IMR-90 (cell line): Measurements from ENCODE around the gene PLD4. TPM values are rescaled to one million over a fixed set of nuclear protein-coding genes. Genes with fewer than 3 reads are reported as not detected.

ENCODE experiments used
- ATAC-seq: fragments of 200-7000 bp; cut with Tn5 transposase; 2 replicates; pipeline ENCODE4 v1.9.1; 2020; ENCODE audit warnings: low read depth, mild to moderate bottlenecking, moderate library complexity
- BruUV-seq: library from RNA; stranded (reverse); fragments of 400-500 nt; replicated peaks from 2 replicates; lab custom pipeline; 2021; lab: Mats Ljungman, UMichigan
- CTCF ChIA-PET: fragments of 300-600 bp; formaldehyde crosslinking; extraction: SDS; loops from one replicate; lab custom pipeline; 2021; ENCODE audit warnings: antibody characterized with exemption; lab: Yijun Ruan, JAX
- POLR2A ChIA-PET: fragments of 300-600 bp; sonication (Branson Sonifier 250); formaldehyde crosslinking; loops from one replicate; lab custom pipeline; 2022; ENCODE audit warnings: antibody characterized with exemption; ENCODE audit not compliant: unreplicated experiment; lab: Charles Lee
- DNase-seq: peaks from one replicate; pipeline ENCODE4 v3.0.0; 2013
- H2AFZ ChIP-seq: replicated peaks from 2 replicates; pipeline ENCODE3; 2013; ENCODE audit warnings: low read length, mild to moderate bottlenecking; ENCODE audit not compliant: poor library complexity
- H2AK5ac ChIP-seq: 2 replicates; pipeline ENCODE4 v1.6.1; 2013; ENCODE audit warnings: low read depth, low read length, inconsistent platforms
- H2AK9ac ChIP-seq: replicated peaks from 2 replicates; pipeline ENCODE3; 2013; ENCODE audit warnings: mild to moderate bottlenecking, low read depth, low read length, moderate library complexity; ENCODE audit not compliant: poor library complexity
- H2BK120ac ChIP-seq: 2 replicates; pipeline ENCODE4 v1.6.1; 2013; ENCODE audit warnings: low read depth, low read length, inconsistent platforms
- H2BK15ac ChIP-seq: 3 replicates; pipeline ENCODE4 v1.6.1; 2013; ENCODE audit warnings: low read depth, low read length, inconsistent platforms
- H2BK20ac ChIP-seq: 2 replicates; pipeline ENCODE4 v1.6.1; 2013; ENCODE audit warnings: low read depth, mild to moderate bottlenecking, inconsistent platforms, low read length, moderate library complexity
- H2BK5ac ChIP-seq: 2 replicates; pipeline ENCODE4 v1.6.1; 2013; ENCODE audit warnings: mild to moderate bottlenecking, low read depth, low read length, inconsistent platforms; ENCODE audit not compliant: poor library complexity, severe bottlenecking
- H3K14ac ChIP-seq: replicated peaks from 2 replicates; pipeline ENCODE4 v1.6.1; 2013; ENCODE audit warnings: low read depth, low read length, inconsistent platforms
- H3K18ac ChIP-seq: 2 replicates; pipeline ENCODE4 v1.6.1; 2013; ENCODE audit warnings: low read depth, low read length, control low read depth
- H3K23ac ChIP-seq: 2 replicates; pipeline ENCODE4 v1.6.1; 2013; ENCODE audit warnings: low read depth, low read length, inconsistent platforms
- H3K27ac ChIP-seq: 2 replicates; pipeline ENCODE4 v1.5.1; 2013; ENCODE audit warnings: mild to moderate bottlenecking, control low read depth, low read length; ENCODE audit not compliant: insufficient read depth
- H3K27me3 ChIP-seq: 2 replicates; pipeline ENCODE4 v1.6.1; 2013; ENCODE audit warnings: low read length; ENCODE audit not compliant: control insufficient read depth, insufficient read depth
- H3K36me3 ChIP-seq: 2 replicates; pipeline ENCODE4 v1.6.1; 2013; ENCODE audit warnings: low read length, mixed read lengths; ENCODE audit not compliant: control insufficient read depth, insufficient read depth
- H3K4ac ChIP-seq: 2 replicates; pipeline ENCODE4 v1.6.1; 2013; ENCODE audit warnings: low read depth, low read length, inconsistent platforms
- H3K4me1 ChIP-seq: 2 replicates; pipeline ENCODE4 v1.6.1; 2013; ENCODE audit warnings: low read length, mixed read lengths; ENCODE audit not compliant: control insufficient read depth, insufficient read depth
- H3K4me2 ChIP-seq: 2 replicates; pipeline ENCODE4 v1.6.1; 2013; ENCODE audit warnings: low read depth, mild to moderate bottlenecking, control low read depth, low read length, moderate library complexity
- H3K4me3 ChIP-seq: 2 replicates; pipeline ENCODE4 v1.5.1; 2013; ENCODE audit warnings: low read depth, mild to moderate bottlenecking, control low read depth, low read length, moderate library complexity; ENCODE audit not compliant: insufficient read depth
- H3K56ac ChIP-seq: 2 replicates; pipeline ENCODE4 v1.6.1; 2013; ENCODE audit warnings: low read length, inconsistent platforms; ENCODE audit not compliant: insufficient read depth; ENCODE audit errors: extremely low read depth
- H3K79me1 ChIP-seq, 2 experiments: 2 replicates each; pipeline ENCODE4 v1.6.1; 2013; ENCODE audit warnings: low read length in 2 of 2, inconsistent platforms in 1 of 2, low read depth in 1 of 2
- H3K9ac ChIP-seq: 2 replicates; pipeline ENCODE4 v1.6.1; 2013; ENCODE audit warnings: low read depth, low read length, control low read depth
- H3K9me1 ChIP-seq: 2 replicates; pipeline ENCODE4 v1.6.1; 2013; ENCODE audit warnings: low read length, inconsistent platforms; ENCODE audit not compliant: insufficient read depth
- H3K9me3 ChIP-seq: 2 replicates; pipeline ENCODE4 v1.6.1; 2013; ENCODE audit warnings: low read length; ENCODE audit not compliant: control insufficient read depth, insufficient read depth
- H4K20me1 ChIP-seq: 2 replicates; pipeline ENCODE4 v1.6.1; 2013; ENCODE audit warnings: low read length, inconsistent platforms; ENCODE audit not compliant: insufficient read depth
- H4K5ac ChIP-seq: 2 replicates; pipeline ENCODE4 v1.6.1; 2013; ENCODE audit warnings: mild to moderate bottlenecking, low read depth, low read length, control low read depth
- H4K8ac ChIP-seq, 2 experiments: 2 replicates each; pipeline ENCODE4 v1.6.1; 2013; ENCODE audit warnings: low read depth in 2 of 2, low read length in 2 of 2, control low read depth in 1 of 2, inconsistent platforms in 1 of 2
- H4K91ac ChIP-seq: 2 replicates; pipeline ENCODE4 v1.6.1; 2013; ENCODE audit warnings: low read depth, low read length, inconsistent platforms; ENCODE audit not compliant: insufficient read depth
- BHLHE40 ChIP-seq: fragments of 150-350 bp; IDR thresholded peaks from 2 replicates; pipeline ENCODE4 v1.6.1; 2016; ENCODE audit warnings: mild to moderate bottlenecking, low read depth, low read length
- CEBPB ChIP-seq: IDR thresholded peaks from 2 replicates; pipeline ENCODE4 v1.6.1; 2012; ENCODE audit warnings: low read depth, low read length, improper control_type of control experiment
- CTCF ChIP-seq: conservative IDR thresholded peaks from 2 replicates; pipeline ENCODE4 v1.5.1; 2012; ENCODE audit warnings: mild to moderate bottlenecking, low read depth, low read length, improper control_type of control experiment
- ELK1 ChIP-seq: fragments of 150-350 bp; IDR thresholded peaks from 2 replicates; pipeline ENCODE4 v1.6.1; 2016; ENCODE audit warnings: low read depth, mild to moderate bottlenecking, low read length, moderate library complexity, borderline replicate concordance
- MAZ ChIP-seq: IDR thresholded peaks from 2 replicates; pipeline ENCODE4 v1.6.1; 2012; ENCODE audit warnings: low read depth, mild to moderate bottlenecking, low read length, improper control_type of control experiment, moderate library complexity, borderline replicate concordance
- NFE2L2 ChIP-seq: fragments of 150-350 bp; IDR thresholded peaks from 2 replicates; pipeline ENCODE4 v1.6.1; 2016; ENCODE audit warnings: low read depth, mild to moderate bottlenecking, low read length
- RAD21 ChIP-seq: IDR thresholded peaks from 2 replicates; pipeline ENCODE4 v1.6.1; 2012; ENCODE audit warnings: low read length, improper control_type of control experiment
- RCOR1 ChIP-seq: IDR thresholded peaks from 2 replicates; pipeline ENCODE4 v1.6.1; 2012; ENCODE audit warnings: mild to moderate bottlenecking, low read length, improper control_type of control experiment; ENCODE audit not compliant: insufficient replicate concordance
- RFX5 ChIP-seq: IDR thresholded peaks from 2 replicates; pipeline ENCODE4 v1.8.0; 2012; ENCODE audit warnings: low read depth, mild to moderate bottlenecking, low read length, moderate library complexity
- SMC3 ChIP-seq: fragments of 150-350 bp; IDR thresholded peaks from 2 replicates; pipeline ENCODE4 v1.6.1; 2016; ENCODE audit warnings: low read depth, mild to moderate bottlenecking, antibody characterized with exemption, low read length, moderate library complexity
- USF2 ChIP-seq: fragments of 150-350 bp; IDR thresholded peaks from 2 replicates; pipeline ENCODE4 v1.6.1; 2017; ENCODE audit warnings: mild to moderate bottlenecking, antibody characterized with exemption, low read length, low read depth
- WGBS, 2 experiments: methylation state at CpG; one replicate each; pipeline versions ENCODE4 v1.1.5 to v1.1.7; 2013; ENCODE audit warnings: missing lambda C conversion rate in 2 of 2; ENCODE audit not compliant: insufficient read length in 1 of 2; ENCODE audit errors: extremely low coverage in 2 of 2; 5-methylcytosine and 5-hydroxymethylcytosine counted together
- dilution Hi-C: fragments of 300-500 bp; cut with HindIII; formaldehyde crosslinking; loops from one replicate; pipeline ENCODE4 v1.14.3; 2018; ENCODE audit warnings: low sequenced_read_pairs; ENCODE audit not compliant: unreplicated experiment
- in situ Hi-C: fragments of 300-500 bp; cut with MboI; formaldehyde crosslinking; loops from 3 replicates; pipeline ENCODE4 v1.14.3; 2019; ENCODE audit warnings: low sequenced_read_pairs, inconsistent platforms, mixed read lengths
- intact Hi-C: fragments of 100-400 bp; cut with micrococcal nuclease; formaldehyde crosslinking; loops from 2 replicates; pipeline ENCODE4 v1.10.0; 2022
- polyA plus RNA-seq, 3 experiments: library from polyadenylated mRNA; depleted of rRNA; stranded (reverse); fragments of >200 nt; gene quantifications; 2 replicates each; pipeline ENCODE4 v1.2.3, GENCODE V29; 2012; ENCODE audit warnings: low replicate concordance in 1 of 3
- total RNA-seq: library from RNA; depleted of rRNA; stranded (reverse); fragments of >200 nt; gene quantifications from 2 replicates; pipeline ENCODE4 v1.2.3, GENCODE V29; 2012

The PLD4 gene
- total and polyA plus RNA-seq, 2 of the 4 experiments (the other 2 are of a cell fraction) = 0.05 TPM; not detected in 1

- no peak overlapping the region for H3K9ac ChIP-seq
- ChIA-PET CTCF (interaction anchor here (4.1 kb wide), 1 partner anchor 73 kb away, joined by 21 read pairs; no protein-coding TSS in a partner anchor), POLR2A (interaction anchor here (0.9 kb wide), 1 partner anchor 113 kb away, joined by 7 read pairs; no protein-coding TSS in a partner anchor)
- no peak for DNase-seq
- H3K18ac ChIP-seq = peak overlapping the region; percentile 36; the same call in 1 of the 2 replicates
- peak overlapping the region; percentile 3; the same call in 2 of the 3 replicates for H2BK15ac ChIP-seq
- no peaks in the 10 kb centered on the region for H3K9me3 ChIP-seq
- WGBS, 2 experiments = 69% methylated on average over 11 of the region's 28 CpGs; no CpG with 5 or more reads in 1 of the 2 experiments
- H3K4me1 ChIP-seq = peaks cover 44% of the 10 kb centered on the region
- in situ Hi-C loops (loop anchor here (5.0 kb wide), 2 partner anchors 35 to 75 kb away; no protein-coding TSS in a partner anchor), intact Hi-C loops (loop anchor here (1.0 to 5.0 kb wide), 2 partner anchors 40 to 76 kb away; no protein-coding TSS in a partner anchor), dilution Hi-C loops (no loop called here)
- ATAC-seq = no peak
- H3K23ac ChIP-seq = peak overlapping the region; percentile 2; the same call in 1 of the 2 replicates
- H3K9me1 ChIP-seq = peaks cover 11% of the 10 kb centered on the region
- peak overlapping the region; percentile 46 for H2BK5ac ChIP-seq
- H3K27ac ChIP-seq = peak overlapping the region; percentile 9
- H2BK120ac ChIP-seq = peak overlapping the region; percentile 95
- TF ChIP-seq RAD21 = no peak
- TF ChIP-seq USF2 = no peak
- no peak for TF ChIP-seq ELK1
- TF ChIP-seq CTCF = no peak
- TF ChIP-seq SMC3 = no peak
- no peak for TF ChIP-seq BHLHE40
- TF ChIP-seq NFE2L2 = no peak
- no peak for TF ChIP-seq MAZ
- TF ChIP-seq CEBPB = no peak
- TF ChIP-seq RFX5 = no peak
- TF ChIP-seq RCOR1 = no peak
- no peaks in the 10 kb centered on the region for H3K27me3 ChIP-seq
- H3K4ac ChIP-seq = peak overlapping the region; percentile 93
- H3K36me3 ChIP-seq = no peaks in the 10 kb centered on the region
- peak overlapping the region; percentile 23; the same call in 1 of the 2 replicates for H3K4me2 ChIP-seq
- H2AFZ ChIP-seq = peak overlapping the region; percentile 89
- no peak overlapping the region for H3K4me3 ChIP-seq
- 0 out of 2 replicates have a peak, but pooled peaks cover 3% of the 10 kb centered on the region for H4K20me1 ChIP-seq
- H3K56ac ChIP-seq = no peak overlapping the region
- peak overlapping the region; percentile 87 for H2AK5ac ChIP-seq
- H2BK20ac ChIP-seq = peak overlapping the region; percentile 73
- H4K5ac ChIP-seq = peak overlapping the region; percentile 23; the same call in 1 of the 2 replicates
- peak overlapping the region; percentile 84 for H2AK9ac ChIP-seq
- no TSS peak for BruUV-seq
- peak overlapping the region; percentile 77 for H4K91ac ChIP-seq
- H4K8ac ChIP-seq = peak overlapping the region; percentile 2 to 41; a peak in 2 of 4 replicates
- H3K14ac ChIP-seq = peak overlapping the region; percentile 35
- H3K79me1 ChIP-seq = peaks cover 0 to 30% of the 10 kb centered on the region in 2 experiments; a peak in 1 of 4 replicates
Measured at GRCh38 chr14:104972301-104973134, 47.8 kb downstream of the PLD4 start.
